ENCODE measurements around the gene GCDH.

DNA sequence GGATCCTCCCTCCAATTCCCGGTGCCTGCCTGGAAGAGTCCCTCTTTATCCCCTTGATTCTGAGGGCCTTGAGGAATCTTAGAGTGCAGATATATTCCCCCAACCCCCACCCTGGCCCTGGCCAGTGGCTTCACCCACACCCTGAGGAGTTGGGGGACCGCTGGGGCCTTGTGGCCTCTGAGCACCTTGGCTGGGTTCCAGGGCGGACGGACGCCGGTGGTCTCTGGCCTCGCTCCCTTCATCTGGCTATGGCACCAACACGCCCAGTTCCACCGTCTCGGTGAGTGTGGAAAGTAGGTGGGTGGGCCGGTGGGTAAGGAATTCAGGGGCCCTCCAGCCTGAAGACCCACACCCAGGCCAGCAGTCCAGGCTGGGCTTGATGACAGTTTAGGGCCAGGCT lies 47.6 kb upstream of the GCDH start:
- TF ChIP-seq CTCF (IDR thresholded peaks at IDR 0.05) = no peak
- no peak for TF ChIP-seq EZH2phosphoT487 (IDR thresholded peaks at IDR 0.05)
